Hepatocyte (in vitro differentiated cells): Measurements from ENCODE around the gene MYADML2. TPM values are rescaled to one million over a fixed set of nuclear protein-coding genes. Genes with fewer than 3 reads are reported as not detected.
A peak's percentile ranks its signal among the peaks of the same experiment; 100 is the strongest.

ENCODE experiments used
- DNase-seq: peaks from one replicate; pipeline ENCODE4 v3.0.0-alpha.2; 2016; ENCODE audit warnings: low spot score
- H2AFZ ChIP-seq: fragments of 200-600 bp; sonication (generic); 2 replicates; pipeline ENCODE4 v1.6.0; 2016; ENCODE audit warnings: antibody characterized with exemption, mild to moderate bottlenecking
- H3K27ac ChIP-seq: fragments of 200-600 bp; sonication (generic); 2 replicates; pipeline ENCODE4 v1.5.1; 2016; ENCODE audit warnings: mild to moderate bottlenecking
- H3K27me3 ChIP-seq: fragments of 200-600 bp; sonication (generic); 2 replicates; pipeline ENCODE4 v1.6.1; 2016
- H3K36me3 ChIP-seq: fragments of 200-600 bp; sonication (generic); replicated peaks from 2 replicates; pipeline ENCODE4 v1.5.1; 2016; ENCODE audit warnings: low read depth; ENCODE audit not compliant: insufficient read depth
- H3K4me1 ChIP-seq: fragments of 200-600 bp; sonication (generic); 2 replicates; pipeline ENCODE4 v1.5.1; 2016; ENCODE audit warnings: mild to moderate bottlenecking, moderate library complexity; ENCODE audit not compliant: insufficient read depth
- H3K4me2 ChIP-seq: fragments of 200-600 bp; sonication (generic); 2 replicates; pipeline ENCODE4 v1.6.0; 2016
- H3K4me3 ChIP-seq: fragments of 200-600 bp; sonication (generic); 2 replicates; pipeline ENCODE4 v1.5.1; 2016; ENCODE audit warnings: mild to moderate bottlenecking
- H3K79me2 ChIP-seq: fragments of 200-600 bp; sonication (generic); 2 replicates; pipeline ENCODE4 v1.6.0; 2017; ENCODE audit warnings: mild to moderate bottlenecking
- H3K9me2 ChIP-seq: fragments of 200-600 bp; sonication (generic); replicated peaks from 2 replicates; pipeline ENCODE4 v1.6.0; 2017; ENCODE audit warnings: mild to moderate bottlenecking; ENCODE audit not compliant: insufficient read depth
- H3K9me3 ChIP-seq: fragments of 200-600 bp; sonication (generic); 2 replicates; pipeline ENCODE4 v1.5.1; 2016; ENCODE audit warnings: low read depth, mild to moderate bottlenecking
- H4K20me1 ChIP-seq: fragments of 200-600 bp; sonication (generic); 2 replicates; pipeline ENCODE4 v1.6.0; 2016; ENCODE audit warnings: mild to moderate bottlenecking; ENCODE audit not compliant: insufficient read depth, poor library complexity, severe bottlenecking
- CTCF ChIP-seq: fragments of 200-600 bp; sonication (generic); IDR thresholded peaks from 2 replicates; pipeline ENCODE4 v1.5.1; 2016; ENCODE audit warnings: antibody characterized with exemption, mild to moderate bottlenecking; ENCODE audit not compliant: poor library complexity
- EZH2 ChIP-seq: fragments of 200-600 bp; sonication (generic); IDR thresholded peaks from 2 replicates; pipeline ENCODE4 v1.6.1; 2016; ENCODE audit warnings: antibody characterized with exemption, mild to moderate bottlenecking, borderline replicate concordance
- EZH2phosphoT487 ChIP-seq: fragments of 200-600 bp; sonication (generic); IDR thresholded peaks from one replicate; pipeline ENCODE4 v1.6.1; 2018; ENCODE audit warnings: antibody characterized with exemption, mild to moderate bottlenecking, low read depth, moderate library complexity; ENCODE audit not compliant: unreplicated experiment, severe bottlenecking
- WGBS: methylation state at CpG from one replicate; pipeline ENCODE4 v1.1.6; 2016; ENCODE audit warnings: low lambda C conversion rate; ENCODE audit errors: missing lambda C conversion rate; 5-methylcytosine and 5-hydroxymethylcytosine counted together
- polyA plus RNA-seq: library from polyadenylated mRNA; unstranded; fragments of >200 nt; fragmentation: Nextera tagmentation; extraction: Ambion mirVana; gene quantifications from 2 replicates; pipeline ENCODE4 v1.2.1, GENCODE V29; 2016
- total RNA-seq: library from RNA; depleted of rRNA; stranded (reverse); fragments of >200 nt; gene quantifications from 2 replicates; pipeline ENCODE4 v1.2.3, GENCODE V29; 2014

MYADML2 gene
- total and polyA plus RNA-seq, 2 experiments from 2014 or later: 0.06 TPM; not detected in 1

- H3K27me3 ChIP-seq: no peaks in the 10 kb centered on the region
- no peak overlapping the region for H2AFZ ChIP-seq
- H3K79me2 ChIP-seq: peaks cover 4% of the 10 kb centered on the region
- TF ChIP-seq EZH2 (no peak), CTCF (no peak), EZH2phosphoT487 (no peak)
- 89% methylated on average over 38 of the region's 39 CpGs for WGBS
- no peak overlapping the region for H3K4me2 ChIP-seq
- no peaks in the 10 kb centered on the region for H3K9me3 ChIP-seq
- no peaks in the 10 kb centered on the region for H3K9me2 ChIP-seq
- H3K4me1 ChIP-seq: peaks cover 25% of the 10 kb centered on the region
- H3K4me3 ChIP-seq: no peak overlapping the region
- DNase-seq: no peak
- H3K27ac ChIP-seq: no peak overlapping the region
- H4K20me1 ChIP-seq: no peaks in the 10 kb centered on the region
- H3K36me3 ChIP-seq: no peaks in the 10 kb centered on the region
These were observed 47.8 kb upstream of the MYADML2 start for GRCh38 chr17:81994593-81995462.

GRCh38 chr17:81993729-81994592, 46.9 kb upstream of the MYADML2 start:
- Histone ChIP-seq H3K27me3 (no peaks in the 10 kb centered on the region), H3K79me2 (peaks cover 4% of the 10 kb centered on the region), H3K4me1 (peaks cover 24% of the 10 kb centered on the region), H2AFZ (no peak overlapping the region), H4K20me1 (no peaks in the 10 kb centered on the region), H3K36me3 (no peaks in the 10 kb centered on the region), H3K27ac (no peak overlapping the region), H3K9me2 (no peaks in the 10 kb centered on the region), H3K4me2 (no peak overlapping the region), H3K4me3 (no peak overlapping the region), H3K9me3 (no peaks in the 10 kb centered on the region)
- WGBS: 96% methylated on average over 37 of the region's 37 CpGs
- TF ChIP-seq EZH2phosphoT487 (no peak), CTCF (no peak), EZH2 (no peak)
- no peak for DNase-seq

- no peak for DNase-seq
- Histone ChIP-seq H3K79me2 (peaks cover 4% of the 10 kb centered on the region), H3K27me3 (no peaks in the 10 kb centered on the region), H3K9me3 (no peaks in the 10 kb centered on the region), H3K9me2 (no peaks in the 10 kb centered on the region), H3K27ac (peak overlapping the region; percentile 83), H2AFZ (no peak overlapping the region), H3K4me2 (peak overlapping the region; percentile 68), H3K4me1 (peaks cover 20% of the 10 kb centered on the region), H3K36me3 (no peaks in the 10 kb centered on the region), H3K4me3 (no peak overlapping the region), H4K20me1 (no peaks in the 10 kb centered on the region)
- 75% methylated on average over 29 of the region's 31 CpGs for WGBS
- no peak for TF ChIP-seq CTCF
These were observed 45.5 kb upstream of the MYADML2 start for GRCh38 chr17:81992306-81993102.
